GM19463 (cell line): Measurements from ENCODE around the gene GCNT2.
"Not testable (repeated sequence)": the region's sequence is repeated elsewhere in the genome, so short reads cannot be mapped to it uniquely, and the experiment has no call there.

Experiments
- ATAC-seq: cut with Tn5 transposase; IDR thresholded peaks from one replicate; pipeline ENCODE4 v1.9.1; 2021; ENCODE audit warnings: mild to moderate bottlenecking, moderate library complexity; ENCODE audit not compliant: unreplicated experiment

The GCNT2 gene

DNA sequence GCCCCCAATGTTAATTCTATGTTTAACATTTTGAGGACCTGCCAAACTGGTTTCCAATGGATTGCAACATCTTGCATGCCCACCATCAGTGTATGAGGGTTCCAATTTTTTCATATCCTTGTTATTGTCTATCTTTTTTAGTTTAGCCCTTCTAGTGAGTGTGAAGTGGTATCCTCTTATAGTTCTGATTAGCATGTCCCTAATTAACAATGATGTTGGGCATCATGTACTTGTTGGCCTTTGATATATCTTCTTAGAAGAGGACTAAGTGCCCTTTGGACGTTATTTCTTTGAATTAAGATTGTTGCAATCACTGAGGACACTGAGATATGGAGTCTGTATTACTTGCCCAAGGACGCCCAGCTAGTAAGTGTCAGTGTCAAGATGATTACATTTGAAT, 22.3 kb downstream of the GCNT2 start:
- ATAC-seq: no peak

- ATAC-seq: no peak
Observed at GRCh38 chr6:10545482-10545881, 24.3 kb downstream of the GCNT2 start.

DNA sequence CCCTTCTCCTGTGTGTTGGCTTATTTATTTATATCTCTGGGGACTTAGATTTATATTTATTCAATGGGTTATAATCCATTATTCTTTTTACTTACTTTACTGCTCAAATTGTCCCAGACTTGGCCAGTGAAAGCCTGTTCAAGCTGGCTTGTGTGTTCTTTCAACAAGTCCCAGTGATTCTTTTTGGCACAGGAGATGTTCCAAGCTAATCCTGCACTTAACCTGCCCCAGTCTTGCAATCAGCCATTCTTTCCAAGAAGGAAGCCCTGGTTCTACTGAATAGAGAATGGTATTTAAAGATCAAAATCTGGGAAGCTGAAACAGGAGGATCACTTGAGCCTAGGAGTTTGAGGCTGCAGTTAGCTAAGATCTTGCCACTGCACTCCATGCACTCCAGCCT, 26.7 kb downstream of the GCNT2 start:
- no peak for ATAC-seq

GRCh38 chr6:10550764-10551163, 29.6 kb downstream of the GCNT2 start:
- ATAC-seq: no peak

DNA sequence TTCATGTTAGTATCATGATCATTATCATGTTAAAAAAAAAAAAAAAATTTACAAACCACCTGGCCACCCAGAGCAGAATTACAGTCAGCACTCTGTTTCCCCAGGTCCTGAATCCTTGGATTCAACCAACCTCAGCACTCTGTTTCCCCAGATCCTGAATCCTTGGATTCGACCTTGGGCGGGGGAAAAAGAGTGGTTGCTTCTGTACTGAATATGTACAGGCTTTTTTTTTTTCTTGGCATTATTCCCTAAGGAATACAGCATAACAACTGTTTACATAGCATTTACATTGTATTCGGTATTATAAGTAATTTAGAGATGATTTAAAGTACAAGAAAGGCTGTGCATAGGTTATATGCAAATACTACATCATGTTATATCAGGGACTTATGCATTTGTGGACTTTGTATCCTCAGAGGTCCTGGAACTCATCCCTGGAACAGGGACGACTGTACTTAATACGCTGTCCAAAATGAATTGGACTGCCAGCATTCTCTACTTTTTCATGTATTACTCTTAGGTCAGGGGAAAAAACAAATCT, 31.2 kb downstream of the GCNT2 start:
- no peak for ATAC-seq

DNA sequence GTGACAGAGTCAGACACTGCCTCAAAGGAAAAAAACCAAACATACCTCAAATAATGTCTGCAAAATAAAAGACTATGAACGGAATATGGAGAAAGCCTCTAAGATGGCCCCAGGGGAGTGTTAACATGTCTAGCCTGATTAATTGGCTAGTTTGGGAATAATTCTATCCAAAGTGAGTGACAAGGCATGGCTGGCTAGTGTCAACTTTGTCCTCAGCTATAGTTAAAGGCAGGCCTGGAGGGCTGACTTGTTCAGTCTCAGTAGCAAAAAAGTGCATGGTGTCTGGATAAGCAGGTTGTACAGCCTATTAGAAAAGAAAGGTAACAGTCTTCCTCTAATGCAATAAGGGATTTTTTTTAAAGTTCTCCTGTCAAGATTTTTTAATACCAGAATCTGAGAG, 32.7 kb downstream of the GCNT2 start:
- no peak for ATAC-seq

- ATAC-seq: no peak
Observed at GRCh38 chr6:10554826-10555225, 33.7 kb downstream of the GCNT2 start.

DNA sequence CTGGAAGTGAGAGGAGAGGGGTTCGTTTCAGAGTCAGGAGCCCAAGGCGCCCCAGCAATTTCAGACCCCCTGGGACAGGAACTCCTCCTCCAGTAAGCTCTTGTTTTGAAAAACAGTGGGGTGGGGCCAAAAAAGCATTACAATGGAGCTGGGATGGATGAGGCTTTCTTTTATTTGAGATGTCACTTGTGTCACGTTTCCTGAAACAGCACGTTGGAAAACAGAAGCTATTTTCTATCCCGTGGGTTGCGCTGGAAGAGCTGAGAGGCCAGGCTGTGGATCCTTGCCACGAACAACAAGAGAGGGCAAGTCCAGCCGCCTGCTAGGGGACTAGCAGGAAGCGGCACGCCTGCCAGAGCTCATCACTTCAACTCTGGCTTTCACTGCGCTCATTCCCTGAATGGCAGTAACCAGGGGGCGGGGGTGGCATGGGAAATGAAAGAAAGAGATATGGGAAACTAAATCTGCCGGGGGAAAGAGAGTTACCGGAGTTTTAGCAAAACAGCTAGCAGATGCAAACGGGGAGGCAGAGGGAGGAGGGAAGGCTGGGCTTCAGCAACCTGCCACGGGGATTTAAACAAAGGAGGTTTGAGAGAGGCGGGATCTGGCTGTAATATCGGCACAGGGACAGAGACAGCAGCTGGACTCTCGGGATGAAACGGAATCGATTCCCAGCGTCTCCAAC, 34.6 kb downstream of the GCNT2 start:
- ATAC-seq: no peak

DNA sequence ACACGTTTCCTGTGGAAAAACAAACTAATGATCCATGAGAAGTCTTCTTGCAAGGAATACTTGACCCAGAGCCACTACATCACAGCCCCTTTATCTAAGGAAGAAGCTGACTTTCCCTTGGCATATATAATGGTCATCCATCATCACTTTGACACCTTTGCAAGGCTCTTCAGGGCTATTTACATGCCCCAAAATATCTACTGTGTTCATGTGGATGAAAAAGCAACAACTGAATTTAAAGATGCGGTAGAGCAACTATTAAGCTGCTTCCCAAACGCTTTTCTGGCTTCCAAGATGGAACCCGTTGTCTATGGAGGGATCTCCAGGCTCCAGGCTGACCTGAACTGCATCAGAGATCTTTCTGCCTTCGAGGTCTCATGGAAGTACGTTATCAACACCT, 35.4 kb downstream of the GCNT2 start:
- ATAC-seq: no peak

GRCh38 chr6:10556992-10557391, 35.8 kb downstream of the GCNT2 start:
- ATAC-seq: no peak

DNA sequence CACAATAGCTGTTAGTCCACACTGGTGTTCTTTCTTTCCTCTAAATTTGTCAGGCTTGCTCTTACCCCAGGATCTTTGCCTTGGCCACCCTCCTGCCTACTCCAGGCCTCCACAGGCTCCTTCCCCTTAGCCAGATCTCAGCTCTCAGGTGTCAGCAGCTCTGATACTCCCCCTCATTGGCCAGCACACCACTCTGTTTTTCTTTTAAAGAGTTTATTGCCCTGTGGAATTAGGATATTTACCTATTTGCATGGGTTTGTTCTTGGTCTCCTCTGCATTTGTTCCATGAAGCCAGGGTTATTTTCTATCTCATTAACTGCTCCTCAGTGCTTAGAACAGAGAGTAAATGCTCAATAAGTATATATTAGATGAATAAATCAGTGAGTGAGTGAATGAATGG, 36.8 kb downstream of the GCNT2 start:
- no peak for ATAC-seq

- ATAC-seq: no peak
Observed at GRCh38 chr6:10558565-10558964, 37.4 kb downstream of the GCNT2 start.

DNA sequence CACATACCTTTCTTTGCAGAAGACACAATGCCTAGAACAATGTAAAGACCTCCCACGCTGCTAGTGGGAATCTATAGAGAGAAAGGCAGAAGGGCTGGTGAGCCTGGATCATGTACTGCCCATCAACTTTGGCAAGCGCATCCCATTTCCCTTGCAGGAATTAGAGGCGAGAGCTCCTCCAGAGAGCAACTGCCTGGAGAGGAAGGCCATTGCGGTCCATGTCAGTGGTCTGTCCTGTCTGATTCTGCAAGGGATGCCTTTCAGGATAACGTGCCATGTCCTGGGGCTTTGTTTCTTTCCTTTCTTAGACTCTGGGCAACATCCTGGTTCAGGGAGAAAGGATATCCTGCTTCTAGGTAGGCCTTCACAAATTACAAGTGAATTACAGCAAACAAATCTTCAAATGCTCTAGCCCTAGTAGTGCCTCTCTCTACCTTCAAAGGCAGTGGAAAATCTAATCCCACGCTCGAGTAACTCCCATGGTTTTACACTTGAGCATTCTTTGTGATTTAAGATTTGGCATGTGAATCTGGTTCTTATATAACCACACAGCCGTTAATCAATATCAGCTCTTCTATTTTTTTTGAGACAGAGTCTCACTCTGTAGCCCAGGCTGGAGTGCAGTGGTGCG, 38.5 kb downstream of the GCNT2 start:
- ATAC-seq: no peak

DNA sequence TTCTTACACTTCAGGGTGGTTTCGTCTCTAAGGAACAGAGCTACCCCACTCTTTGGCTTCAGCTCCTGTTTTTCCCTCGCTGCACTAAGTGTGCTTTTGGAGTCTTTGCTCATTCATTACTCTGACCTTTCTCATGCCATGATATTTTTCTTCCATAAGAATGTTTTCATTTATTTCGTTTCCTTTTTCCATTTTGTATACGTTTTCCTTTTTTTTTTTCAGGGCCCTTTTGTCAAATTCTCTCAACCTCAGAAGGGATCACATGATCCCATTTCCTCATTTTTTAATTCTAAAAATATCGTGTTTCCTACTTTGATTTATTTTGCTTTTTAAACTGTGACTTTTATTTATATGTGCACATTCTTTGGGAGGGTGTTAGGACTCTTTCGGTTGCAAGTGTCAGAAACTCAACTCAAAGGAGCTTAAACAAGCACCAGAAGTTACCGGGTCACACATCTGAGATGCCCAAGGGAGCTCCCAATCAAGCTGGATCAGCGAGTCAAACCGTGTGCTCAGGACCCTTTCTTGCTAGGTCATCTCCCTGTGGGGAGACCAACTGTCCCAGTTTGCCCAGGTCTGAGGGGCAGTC, 40.6 kb downstream of the GCNT2 start:
- ATAC-seq: no peak

- no peak for ATAC-seq
Observed at GRCh38 chr6:10564975-10565673, 44.0 kb downstream of the GCNT2 start.

DNA sequence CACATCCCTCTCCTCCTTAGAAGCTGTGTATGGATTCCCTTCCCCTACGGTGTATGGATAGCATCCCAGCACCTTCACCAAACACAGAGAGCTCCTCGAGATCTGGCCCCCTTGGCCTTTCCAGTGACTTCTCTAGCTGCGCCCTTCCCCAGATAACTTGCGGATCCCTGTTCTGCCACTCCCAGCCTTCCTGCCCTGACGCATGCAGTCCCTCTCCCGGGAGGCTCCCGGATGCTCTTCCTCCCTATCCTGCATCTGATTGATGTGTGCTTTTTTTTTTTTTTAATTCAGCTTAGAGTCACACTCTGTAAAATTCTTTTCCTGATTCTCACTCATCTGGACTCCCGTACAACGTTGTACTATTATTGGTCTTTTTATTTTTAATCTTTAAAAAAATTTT, 44.8 kb downstream of the GCNT2 start:
- ATAC-seq: no peak

DNA sequence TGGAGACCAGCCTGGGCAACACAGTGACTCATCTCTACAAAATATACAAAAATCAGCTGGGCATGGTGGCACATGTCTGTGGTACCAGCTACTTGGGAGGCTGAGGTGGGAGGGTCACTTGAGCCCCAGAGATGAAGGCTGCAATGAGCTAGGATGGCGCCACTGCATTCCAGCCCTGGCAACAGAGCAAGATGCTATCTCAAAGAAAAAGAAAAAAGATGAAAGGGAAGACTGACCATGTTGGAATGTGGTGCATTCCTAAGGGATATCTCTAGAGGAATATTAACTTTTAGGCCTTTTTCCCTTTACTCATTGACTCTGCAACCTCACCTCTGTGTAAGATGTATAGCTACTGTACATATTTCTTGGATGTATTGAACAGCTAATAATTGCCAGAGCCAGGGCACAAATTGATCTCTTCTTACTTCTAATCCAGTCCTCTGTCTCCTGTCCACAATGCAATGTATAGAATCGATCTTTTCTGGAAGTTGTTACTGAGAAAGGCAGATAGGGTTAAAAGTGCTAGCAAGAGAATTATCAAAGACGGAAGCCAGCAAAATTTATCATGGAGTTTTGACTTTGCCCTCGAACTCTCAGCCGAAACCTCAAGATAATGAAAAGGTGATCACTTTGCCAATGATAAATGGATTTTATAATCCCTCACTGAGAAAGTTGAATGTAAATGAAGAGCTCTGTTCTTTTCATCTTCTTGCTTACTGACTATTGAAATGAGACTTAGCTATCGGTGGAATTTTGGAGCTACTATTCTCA, 46.3 kb downstream of the GCNT2 start:
- no peak for ATAC-seq

DNA sequence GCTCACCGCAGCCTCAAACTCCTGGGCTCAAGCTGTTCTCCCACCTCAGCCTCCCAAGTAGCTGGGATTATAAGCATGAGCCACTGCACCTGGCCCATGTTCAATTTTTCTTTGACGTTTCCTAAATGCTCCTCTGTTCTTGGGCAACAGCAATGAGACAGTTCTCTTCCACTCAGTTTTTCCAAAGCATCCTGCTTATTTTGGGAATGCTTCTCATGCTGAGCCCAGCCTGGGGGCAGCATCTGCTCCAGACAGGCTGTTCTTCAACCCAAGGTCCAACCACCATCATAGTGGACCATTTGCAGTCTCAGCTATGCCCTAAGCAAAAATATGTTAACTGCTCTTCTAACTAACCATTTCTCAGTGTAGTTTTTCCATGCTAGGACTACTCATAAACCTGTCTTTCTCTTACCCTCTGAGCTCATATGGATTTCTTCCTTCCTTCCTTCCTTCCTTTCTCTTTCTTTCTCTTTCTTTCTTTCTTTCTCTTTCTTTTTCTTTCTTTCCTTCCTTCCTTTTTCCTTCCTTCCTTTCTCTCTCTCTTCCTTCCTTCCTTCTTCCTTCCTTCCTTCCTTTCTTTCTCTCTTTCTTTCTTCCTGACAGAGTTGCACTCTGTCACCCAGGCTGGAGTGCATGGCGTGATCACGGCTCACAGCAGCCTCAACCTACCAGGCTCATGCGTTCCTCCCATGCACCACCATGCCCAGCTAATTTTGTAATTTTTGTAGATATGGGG, 48.4 kb downstream of the GCNT2 start:
- no peak for ATAC-seq

DNA sequence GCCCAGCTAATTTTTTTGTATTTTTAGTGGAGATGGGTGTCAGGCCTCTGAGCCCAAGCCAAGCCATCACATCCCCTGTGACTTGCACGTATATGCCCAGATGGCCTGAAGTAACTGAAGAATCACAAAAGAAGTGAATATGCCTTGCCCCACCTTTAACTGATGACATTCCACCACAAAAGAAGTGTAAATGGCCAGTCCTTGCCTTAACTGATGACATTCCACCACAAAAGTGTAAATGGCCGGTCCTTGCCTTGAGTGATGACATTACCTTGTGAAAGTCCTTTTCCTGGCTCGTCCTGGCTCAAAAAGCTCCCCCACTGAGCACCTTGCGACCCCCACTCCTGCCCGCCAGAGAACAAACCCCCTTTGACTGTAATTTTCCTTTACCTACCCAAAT, 54.4 kb downstream of the GCNT2 start:
- ATAC-seq: not testable (repeated sequence)

DNA sequence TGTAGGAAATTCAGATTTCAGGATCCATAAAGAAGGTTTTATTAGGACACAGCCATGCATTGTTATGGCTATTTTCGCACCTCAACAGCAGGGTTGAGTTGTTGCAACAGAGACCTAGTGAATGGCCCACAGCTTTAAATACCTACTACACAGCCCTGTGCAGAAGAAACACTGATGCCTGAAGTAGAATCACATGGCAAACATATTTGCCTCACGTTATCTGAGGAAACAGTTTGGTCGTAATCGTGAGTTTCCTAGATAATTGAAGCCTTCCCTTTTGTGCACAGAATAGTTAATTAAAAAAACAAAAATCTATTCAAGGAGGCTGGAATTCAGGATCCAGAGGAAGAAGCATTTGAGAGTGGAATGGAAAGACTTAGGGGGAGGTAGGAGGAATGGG, 55.1 kb downstream of the GCNT2 start:
- ATAC-seq: no peak
